Progenitor cell of endocrine pancreas (in vitro differentiated cells): ENCODE measurements around the gene ITM2A. TPM values are rescaled to one million over a fixed set of nuclear protein-coding genes. Genes with fewer than 3 reads are reported as not detected.

ENCODE experiments used
- DNase-seq: peaks from one replicate; pipeline ENCODE4 v3.0.0; 2021; ENCODE audit warnings: low spot score; ENCODE audit not compliant: unreplicated experiment
- H3K27ac Mint-ChIP-seq: 2 replicates; pipeline ENCODE4 v1.8.0; 2021; ENCODE audit warnings: mild to moderate bottlenecking, moderate library complexity, mixed read lengths
- H3K27me3 Mint-ChIP-seq: 2 replicates; pipeline ENCODE4 v1.8.0; 2021; ENCODE audit warnings: mixed read lengths
- H3K36me3 Mint-ChIP-seq: 2 replicates; pipeline ENCODE4 v1.8.0; 2022; ENCODE audit warnings: mixed read lengths; ENCODE audit not compliant: insufficient read depth
- H3K4me1 Mint-ChIP-seq: 2 replicates; pipeline ENCODE4 v1.8.0; 2021; ENCODE audit warnings: low read depth, mixed read lengths
- H3K4me3 Mint-ChIP-seq: 2 replicates; pipeline ENCODE4 v1.8.0; 2021; ENCODE audit warnings: low read depth, mild to moderate bottlenecking, moderate library complexity, mixed read lengths
- H3K9me3 Mint-ChIP-seq: 2 replicates; pipeline ENCODE4 v1.8.0; 2021; ENCODE audit warnings: low read depth, mixed read lengths
- CTCF ChIP-seq: fragments of 200-600 bp; sonication (generic); IDR thresholded peaks from one replicate; pipeline ENCODE4 v1.5.0; 2021; ENCODE audit warnings: antibody characterized with exemption, mild to moderate bottlenecking; ENCODE audit not compliant: unreplicated experiment
- total RNA-seq: library from RNA; stranded (reverse); gene quantifications from 2 replicates; pipeline ENCODE4 v1.2.1, GENCODE V29; 2021

ITM2A gene
- total RNA-seq, 1 donor from 2014 or later, result 3.8 TPM

- Mint-ChIP-seq H3K27me3 (no peaks in the 10 kb centered on the region), H3K36me3 (no peaks in the 10 kb centered on the region), H3K4me1 (no peaks in the 10 kb centered on the region), H3K4me3 (no peak overlapping the region), H3K9me3 (peaks cover 19% of the 10 kb centered on the region), H3K27ac (no peak overlapping the region)
- DNase-seq, result no peak
- TF ChIP-seq CTCF, result no peak
These were observed 42.5 kb upstream of the ITM2A start for GRCh38 chrX:79409657-79410056.

GRCh38 chrX:79408623-79409322, 41.6 kb upstream of the ITM2A start:
- no peaks in the 10 kb centered on the region for H3K36me3 Mint-ChIP-seq
- H3K4me1 Mint-ChIP-seq, result no peaks in the 10 kb centered on the region
- no peak for TF ChIP-seq CTCF
- DNase-seq, result no peak
- peaks cover 19% of the 10 kb centered on the region for H3K9me3 Mint-ChIP-seq
- H3K27ac Mint-ChIP-seq, result no peak overlapping the region
- no peak overlapping the region for H3K4me3 Mint-ChIP-seq
- H3K27me3 Mint-ChIP-seq, result no peaks in the 10 kb centered on the region

GRCh38 chrX:79400623-79401022, 33.5 kb upstream of the ITM2A start:
- DNase-seq, result no peak
- Mint-ChIP-seq H3K36me3 (no peaks in the 10 kb centered on the region), H3K27me3 (no peaks in the 10 kb centered on the region), H3K9me3 (peaks cover 11% of the 10 kb centered on the region), H3K27ac (no peak overlapping the region), H3K4me3 (no peak overlapping the region), H3K4me1 (no peaks in the 10 kb centered on the region)
- no peak for TF ChIP-seq CTCF

- no peaks in the 10 kb centered on the region for H3K36me3 Mint-ChIP-seq
- no peak for TF ChIP-seq CTCF
- H3K4me3 Mint-ChIP-seq, result no peak overlapping the region
- no peaks in the 10 kb centered on the region for H3K27me3 Mint-ChIP-seq
- H3K4me1 Mint-ChIP-seq, result peaks cover 1% of the 10 kb centered on the region
- no peak for DNase-seq
- H3K9me3 Mint-ChIP-seq, result peaks cover 18% of the 10 kb centered on the region
- no peak overlapping the region for H3K27ac Mint-ChIP-seq
These were observed 8.2 kb upstream of the ITM2A start for GRCh38 chrX:79375340-79375739.

- Mint-ChIP-seq H3K4me1 (peaks cover 4% of the 10 kb centered on the region), H3K27ac (no peak overlapping the region), H3K27me3 (peaks cover under 1% of the 10 kb centered on the region), H3K4me3 (no peak overlapping the region), H3K36me3 (no peaks in the 10 kb centered on the region), H3K9me3 (peaks cover 12% of the 10 kb centered on the region)
- no peak for TF ChIP-seq CTCF
- no peak for DNase-seq
These were observed 4.5 kb upstream of the ITM2A start for GRCh38 chrX:79371640-79372039.
